Measurements from ENCODE around the gene PEA15.

PEA15 gene

DNA sequence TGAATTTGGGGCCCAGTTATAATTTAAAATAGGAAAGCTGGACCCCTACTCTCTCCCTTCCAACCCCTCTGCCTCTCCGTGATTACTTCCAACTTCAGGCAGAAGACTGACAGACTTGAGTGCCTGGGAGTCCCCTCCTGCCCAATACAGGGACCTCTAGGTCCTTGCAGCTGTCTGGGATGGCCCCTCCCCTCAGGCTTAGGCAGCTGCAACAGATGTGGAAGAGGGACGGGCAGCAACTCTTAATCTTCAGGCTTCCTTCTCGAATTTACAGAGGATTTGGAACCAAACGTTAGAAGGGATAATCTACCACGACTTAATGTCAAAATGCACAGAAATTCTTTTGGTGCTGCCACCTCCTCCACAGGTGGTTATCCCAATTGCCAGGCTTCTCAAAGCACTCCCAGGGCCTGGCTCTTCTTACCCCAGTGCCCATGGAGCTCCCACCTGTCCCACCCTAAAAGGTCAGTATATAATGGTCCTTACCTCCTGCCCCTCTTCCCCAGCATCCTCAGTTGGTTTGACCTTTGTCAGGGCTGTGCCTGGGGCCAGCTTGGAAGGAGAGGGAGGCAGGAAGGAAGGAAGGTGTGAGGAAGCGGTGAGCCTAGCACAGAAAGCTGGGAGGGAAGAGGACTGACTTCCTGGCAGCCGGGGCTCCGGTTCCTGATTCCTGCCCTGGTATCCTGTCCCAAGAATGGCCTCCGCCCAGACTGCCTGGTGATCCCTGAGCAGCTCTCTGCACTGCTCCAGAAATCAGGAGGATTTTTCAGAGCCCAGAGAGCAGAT lies 2.8 kb downstream of the PEA15 start:
- DNase-seq: no peak

DNA sequence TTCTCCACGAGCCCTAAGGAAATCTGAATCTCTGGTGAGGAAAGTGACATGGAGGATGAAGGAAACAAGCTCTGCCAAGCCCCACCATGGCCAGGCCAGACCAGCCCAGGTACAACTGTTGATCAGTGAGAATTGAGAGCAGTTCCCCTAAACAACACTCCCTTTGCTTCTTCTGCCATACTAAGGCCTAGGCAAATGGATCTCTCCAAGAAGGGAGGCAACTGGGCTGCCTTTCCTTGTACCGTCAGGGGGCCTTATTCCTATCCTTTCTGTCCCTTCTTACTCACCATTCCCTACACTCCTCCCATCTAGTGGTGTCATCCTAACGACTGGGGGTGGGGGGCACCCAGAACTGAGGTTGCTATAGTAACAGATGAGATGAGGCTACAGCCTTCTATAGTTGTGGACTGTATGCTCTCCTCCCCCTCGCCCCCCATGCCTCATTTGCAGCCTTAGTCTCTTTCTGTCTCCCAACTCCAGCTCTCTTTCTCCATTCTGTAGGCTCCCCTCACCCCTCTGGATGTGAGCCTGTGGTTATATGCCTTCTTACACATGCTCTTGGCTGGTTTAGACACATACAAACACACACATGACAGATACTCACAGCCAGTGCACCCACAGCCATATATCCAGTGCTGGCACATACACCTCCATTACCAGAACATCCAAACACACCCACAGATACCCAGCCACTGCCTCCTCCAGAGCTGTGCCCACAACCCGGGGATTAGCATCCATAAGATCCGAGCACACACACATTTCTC lies 3.6 kb downstream of the PEA15 start:
- no peak for DNase-seq

DNA sequence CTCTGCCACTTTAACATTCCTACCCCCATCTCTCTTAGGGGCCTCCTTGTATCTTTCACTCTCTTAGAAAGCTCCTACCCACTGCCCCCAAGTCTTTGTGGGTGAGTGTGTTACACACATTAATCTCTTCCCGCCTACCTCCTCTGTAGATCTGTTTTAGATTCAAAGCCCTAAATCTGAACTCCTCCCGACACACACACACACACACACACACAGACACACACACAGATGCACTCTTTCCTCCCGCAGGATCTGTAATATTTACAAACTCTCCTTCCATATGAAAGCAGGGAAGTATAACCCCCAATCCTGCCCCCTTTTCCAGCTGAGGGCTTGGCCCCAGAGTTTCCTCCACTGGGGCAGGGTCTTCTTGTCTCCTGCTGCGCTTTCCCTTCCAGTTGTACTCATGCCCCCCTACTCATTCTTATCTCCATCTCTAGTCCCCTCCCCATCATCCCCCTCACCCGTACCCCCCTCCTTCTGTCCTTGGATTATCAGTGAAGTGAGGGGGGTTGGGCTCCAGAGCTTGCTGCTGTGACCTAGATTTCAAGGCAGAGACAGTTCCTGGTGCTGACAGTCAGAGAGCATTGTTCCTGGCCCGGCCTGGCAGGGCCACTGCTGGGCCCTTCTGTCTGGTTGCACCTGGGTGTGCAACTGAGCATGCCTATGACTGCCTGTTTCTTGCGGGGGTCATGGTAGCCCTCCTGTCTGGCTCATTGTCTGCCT lies 4.3 kb downstream of the PEA15 start:
- no peak for DNase-seq

DNA sequence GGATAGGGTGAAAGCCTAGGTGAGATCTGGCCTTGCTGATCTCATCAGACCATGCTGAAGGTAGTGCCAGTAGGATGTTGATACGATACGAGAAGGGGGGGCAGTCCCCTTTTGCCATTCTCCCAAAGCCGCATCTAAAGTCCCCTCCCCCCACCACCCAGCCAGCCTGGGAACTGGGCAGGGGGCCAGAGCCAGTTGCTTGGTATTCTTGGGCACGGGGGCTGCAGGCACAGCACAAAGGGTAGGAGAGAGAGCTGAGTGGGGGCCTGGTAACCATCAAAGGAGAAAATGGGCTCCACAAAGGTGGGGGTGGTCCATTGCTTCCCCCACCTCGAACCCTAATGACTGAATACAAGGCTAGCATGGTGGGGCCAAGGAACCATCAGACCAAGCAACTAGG lies 5.4 kb downstream of the PEA15 start:
- DNase-seq: no peak

DNA sequence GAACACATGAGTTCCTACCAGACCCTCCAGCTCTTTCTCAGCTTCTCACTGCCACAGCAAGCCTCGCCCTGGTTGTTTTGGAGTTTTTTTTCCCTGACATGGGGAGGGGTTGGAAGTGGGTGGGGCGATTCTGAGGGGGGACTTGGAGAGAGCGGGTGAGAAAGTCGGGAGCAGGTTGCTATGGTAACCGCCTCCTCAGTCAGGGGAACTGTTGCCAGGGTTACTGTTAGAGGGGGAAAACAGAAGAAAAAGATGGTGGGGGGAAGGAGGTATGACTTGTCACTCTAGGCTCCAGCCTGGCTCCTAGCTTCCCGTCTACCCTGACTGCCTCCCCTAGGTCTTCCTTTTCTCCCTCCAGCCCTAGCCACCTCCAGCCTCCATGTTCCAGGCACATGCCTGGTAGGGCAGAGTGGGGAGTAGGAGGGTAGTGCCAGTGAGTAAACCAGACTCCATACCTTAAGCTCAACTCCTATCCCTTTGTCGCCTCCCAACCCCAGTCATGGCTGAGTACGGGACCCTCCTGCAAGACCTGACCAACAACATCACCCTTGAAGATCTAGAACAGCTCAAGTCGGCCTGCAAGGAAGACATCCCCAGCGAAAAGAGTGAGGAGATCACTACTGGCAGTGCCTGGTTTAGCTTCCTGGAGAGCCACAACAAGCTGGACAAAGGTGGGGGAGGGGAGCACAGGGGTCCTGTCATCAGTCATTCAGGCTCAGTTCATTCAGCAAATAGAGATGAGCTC lies 6.0 kb downstream of the PEA15 start:
- DNase-seq: no peak

DNA sequence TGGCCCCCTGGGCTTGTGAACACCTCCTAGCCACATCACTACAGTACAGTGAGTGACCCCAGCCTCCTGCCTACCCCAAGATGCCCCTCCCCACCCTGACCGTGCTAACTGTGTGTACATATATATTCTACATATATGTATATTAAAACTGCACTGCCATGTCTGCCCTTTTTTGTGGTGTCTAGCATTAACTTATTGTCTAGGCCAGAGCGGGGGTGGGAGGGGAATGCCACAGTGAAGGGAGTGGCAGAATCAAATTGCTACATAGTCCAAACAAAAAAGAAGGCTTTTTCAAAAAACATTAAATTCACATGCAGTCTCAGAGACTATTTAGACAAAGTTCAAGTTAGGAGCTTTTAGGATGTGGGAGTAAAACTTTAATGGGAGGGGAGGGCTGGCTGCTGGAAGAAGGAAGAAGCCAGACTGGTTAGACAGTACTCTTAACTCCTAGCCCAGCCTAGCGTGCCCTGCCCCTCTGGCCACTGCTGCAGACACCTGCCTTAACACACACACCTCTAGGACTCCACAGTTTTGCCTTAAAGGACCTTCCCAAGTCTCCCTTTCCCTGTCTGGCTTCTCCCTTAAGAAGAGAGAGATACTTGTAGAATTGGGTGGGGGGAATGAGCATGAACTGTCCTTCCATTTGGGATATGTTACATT lies 9.4 kb downstream of the PEA15 start:
- DNase-seq: no peak

DNA sequence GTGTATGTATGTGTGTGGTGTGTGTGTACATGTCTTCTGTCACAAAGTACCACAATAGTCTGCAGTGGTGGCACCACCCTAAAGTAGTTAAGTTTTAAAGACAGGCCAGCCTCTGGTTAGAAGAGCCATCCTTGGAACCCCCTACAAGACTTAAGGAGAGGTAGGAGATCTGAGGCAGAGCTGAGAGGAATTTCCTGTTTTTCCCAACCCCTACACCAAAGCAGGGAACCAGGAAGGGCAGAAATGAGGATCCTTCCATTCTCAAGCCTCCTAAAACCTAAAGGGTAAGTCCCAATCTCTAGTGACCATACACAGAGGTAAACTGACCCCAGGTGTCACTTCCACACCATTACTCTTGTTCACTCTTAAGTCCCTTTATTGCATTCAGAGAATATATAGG lies 11.1 kb downstream of the PEA15 start:
- no peak for DNase-seq

DNA sequence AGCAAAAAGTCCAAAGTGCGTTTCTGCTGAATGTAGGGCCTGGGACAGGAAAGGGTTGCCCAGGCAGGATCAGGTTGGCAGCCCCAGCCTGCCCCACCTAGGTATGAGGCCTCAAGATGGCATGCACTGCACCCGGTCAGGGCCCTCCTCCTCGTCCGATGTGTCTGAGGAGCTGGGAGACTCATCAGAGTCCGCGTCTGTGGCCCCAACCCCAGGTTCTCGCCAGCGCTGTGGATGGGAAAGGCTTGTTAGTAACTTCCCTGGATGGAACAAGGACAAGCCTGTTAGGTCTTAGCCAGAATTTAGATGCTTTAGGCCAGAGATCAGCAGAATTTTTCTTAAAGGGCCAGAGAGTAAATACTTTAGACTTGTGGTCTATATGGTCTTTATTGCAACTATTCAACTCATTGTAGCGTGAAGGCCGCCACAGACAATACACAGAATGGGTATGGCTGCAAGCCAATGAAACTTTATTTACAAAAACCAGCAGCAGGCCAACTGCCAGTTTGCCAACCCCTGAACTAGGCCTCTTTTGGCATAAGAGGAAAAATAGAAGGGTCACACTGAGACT lies 12.4 kb downstream of the PEA15 start:
- DNase-seq: no peak

DNA sequence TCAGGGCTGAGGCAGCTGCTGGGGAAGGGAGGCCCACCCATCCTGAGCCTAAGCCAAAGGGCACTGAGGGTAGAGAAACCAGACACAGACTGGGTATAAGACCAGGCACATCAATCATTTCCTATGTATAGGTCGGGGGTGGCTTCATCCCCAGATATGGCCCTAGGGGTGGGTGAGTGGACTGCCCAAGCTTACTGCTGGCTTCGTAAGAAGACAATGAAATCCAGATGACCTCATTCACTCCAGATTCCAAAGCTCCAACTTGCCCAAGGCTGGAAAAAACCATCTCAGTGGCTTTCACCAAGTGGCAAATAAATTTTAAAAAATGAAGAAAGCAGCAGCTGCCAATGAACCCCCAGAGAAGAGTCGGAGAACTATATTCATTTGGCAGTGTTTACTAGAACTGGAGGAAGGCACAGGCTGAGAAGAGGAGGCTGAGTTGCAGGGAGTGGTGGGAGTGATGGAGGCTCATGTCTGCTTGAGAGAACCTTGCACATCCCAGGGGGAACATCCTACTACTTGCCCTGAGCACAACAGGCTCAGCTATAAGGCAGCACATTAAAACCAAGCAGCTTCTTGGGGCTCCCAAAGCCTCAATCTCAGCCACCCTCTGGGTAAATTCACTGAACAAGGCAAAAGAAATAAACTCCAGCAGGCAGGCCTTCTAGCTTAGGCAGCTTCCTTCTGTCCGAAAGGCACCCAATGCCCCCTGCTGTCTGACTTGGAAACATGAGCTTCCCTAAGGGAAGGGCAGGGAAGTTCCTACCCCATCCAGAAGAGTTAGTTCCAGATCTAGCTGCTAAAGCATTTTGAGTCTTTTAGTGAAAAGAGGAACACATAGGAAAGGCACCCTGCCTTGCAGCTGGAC lies 14.1 kb downstream of the PEA15 start:
- no peak for DNase-seq

DNA sequence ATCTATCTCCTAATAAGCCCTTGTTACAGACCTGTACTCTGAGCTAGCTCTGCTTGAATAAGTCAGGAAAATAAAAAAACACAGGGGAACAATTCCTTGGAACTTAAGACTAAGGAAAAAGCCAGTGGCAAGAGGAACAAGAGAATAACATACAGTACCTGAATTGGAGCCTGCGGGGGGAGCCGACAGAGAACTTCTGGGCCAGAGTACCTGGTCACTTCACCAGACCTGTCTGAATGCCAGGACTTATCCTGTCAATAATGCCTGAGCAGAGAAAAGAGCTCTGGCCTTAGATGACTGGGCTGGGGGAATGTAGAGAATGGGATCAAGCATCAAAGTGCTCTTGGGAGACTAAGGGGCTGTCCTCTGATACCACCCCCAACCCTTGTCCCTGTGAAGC lies 15.1 kb downstream of the PEA15 start:
- no peak for DNase-seq

DNA sequence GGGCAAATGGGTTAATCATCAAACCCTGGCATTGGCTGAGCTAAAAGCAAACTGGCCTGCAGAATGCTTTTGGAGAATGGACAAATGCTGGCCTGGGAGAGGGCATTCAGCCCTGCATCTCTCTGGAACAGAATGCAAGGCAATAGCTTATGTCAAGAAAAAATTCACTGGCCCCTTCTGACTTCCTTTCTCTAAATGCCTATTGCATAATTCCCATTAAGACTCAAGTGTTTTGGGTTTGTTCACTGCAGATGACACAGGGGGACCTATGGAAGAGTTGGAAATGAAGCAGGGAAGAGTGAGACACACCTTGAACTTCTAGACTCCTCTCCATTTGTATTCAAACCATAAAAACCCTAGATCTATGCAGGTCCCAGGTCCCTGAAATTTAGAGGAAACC lies 15.9 kb downstream of the PEA15 start:
- no peak for DNase-seq

DNA sequence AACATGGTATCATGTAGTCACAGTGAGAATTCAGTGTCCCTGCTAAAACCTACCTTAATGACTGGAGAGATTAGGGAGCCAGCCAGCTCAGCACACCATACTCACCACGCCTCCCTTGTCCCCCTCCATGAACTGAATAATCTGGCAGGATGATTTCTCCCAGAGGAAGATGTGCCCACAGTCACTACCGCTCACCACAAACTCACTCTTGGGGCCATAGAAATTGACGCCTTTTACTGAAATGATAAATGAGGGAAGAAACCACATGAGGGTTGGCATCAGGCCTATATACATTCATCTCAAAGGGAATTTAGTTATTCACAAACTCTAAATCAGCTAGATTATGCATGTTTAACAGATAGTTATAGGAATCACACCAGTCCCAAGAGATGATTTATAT lies 17.4 kb downstream of the PEA15 start:
- no peak for DNase-seq

DNA sequence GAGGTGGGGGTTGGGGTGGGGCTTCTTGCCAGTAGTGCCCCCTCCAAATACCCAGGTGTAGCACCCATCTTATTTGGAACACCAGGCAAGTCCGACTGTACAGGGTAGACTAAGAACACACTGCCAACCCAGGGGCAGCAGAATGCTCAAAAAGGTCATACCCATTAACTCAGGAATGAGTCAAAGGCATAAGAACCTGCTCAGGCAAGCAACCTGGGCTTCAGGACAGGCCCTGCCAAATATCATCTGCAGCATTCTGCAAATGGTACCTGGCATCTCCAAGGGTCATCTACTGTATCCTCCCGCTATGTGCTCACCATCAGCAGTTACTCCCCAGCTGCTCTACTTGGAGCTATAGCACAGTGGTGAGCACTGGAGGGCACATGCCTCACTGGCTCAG lies 19.4 kb downstream of the PEA15 start:
- DNase-seq: no peak

DNA sequence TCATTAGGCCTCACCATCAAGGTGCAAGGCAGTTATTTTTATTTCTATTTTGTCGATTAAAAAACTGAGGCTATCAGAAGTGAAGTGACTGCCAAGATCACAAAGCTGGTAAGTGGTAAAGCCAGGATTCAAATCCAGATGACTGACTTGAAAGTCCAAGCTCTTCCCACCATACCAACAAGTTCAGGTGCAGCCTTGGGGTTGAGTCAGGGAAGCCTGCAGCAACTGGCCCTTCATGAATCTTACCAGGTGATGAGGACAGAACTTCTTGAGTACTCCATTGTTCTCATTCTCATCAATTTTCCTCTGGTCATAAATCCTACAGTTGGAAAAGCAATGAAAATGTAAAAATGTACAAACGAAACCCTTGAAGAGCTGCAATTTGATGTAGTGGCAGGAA lies 20.2 kb downstream of the PEA15 start:
- no peak for DNase-seq

DNA sequence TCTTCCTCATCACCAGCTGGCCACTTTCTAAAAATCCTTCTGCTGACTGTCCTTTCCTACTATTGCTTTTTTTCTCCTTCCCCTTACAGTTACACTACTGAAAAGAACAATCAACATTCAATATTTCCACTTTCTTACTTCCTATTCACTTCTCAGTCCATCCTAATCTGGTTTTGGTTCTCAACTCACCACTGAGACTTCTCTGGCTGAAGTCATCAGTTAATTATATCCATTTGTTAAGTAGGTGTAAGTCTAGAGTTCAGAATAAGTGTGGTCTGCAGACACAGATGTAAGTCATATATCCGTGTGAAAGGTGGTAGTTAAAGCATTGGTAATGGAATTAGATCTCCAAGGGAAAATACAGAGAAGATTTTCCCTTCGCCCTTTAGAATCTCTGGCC lies 21.4 kb downstream of the PEA15 start:
- no peak for DNase-seq

DNA sequence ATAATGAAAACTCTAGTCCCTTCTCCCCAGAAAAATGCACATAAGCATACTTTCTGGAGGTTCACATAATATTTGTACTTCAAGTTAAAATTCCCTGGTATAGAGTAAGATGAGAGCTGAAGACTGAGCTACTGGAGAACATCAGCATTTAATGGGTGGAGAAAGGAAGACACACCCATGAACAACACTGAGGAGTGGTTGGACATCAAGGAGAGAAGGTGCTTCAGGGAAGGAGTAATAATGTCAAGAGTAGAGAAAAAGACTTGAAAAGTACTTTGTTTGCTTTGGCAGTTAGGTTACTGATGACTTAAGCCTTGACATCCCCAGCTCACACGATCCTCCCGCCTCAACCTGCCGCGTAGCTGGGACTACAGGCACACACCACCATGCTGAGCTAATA lies 21.9 kb downstream of the PEA15 start:
- DNase-seq: no peak

DNA sequence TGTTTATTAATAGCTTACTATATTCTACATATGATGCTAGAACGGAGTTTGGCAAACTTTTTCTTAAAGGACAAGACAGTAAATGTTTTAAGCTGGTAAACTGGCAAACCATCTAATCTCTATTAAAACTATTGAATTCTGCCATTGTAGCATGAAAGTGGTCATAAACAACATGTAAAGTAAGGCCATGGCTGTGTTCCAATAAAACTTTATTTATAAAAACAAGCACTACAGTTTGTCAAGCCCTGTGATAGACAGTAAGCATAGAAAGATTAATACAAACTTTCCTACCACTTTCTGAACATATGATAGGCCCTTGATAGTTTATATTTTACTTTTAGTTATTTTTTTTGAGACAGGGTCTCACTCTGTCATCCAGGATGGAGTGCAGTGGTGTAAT lies 22.4 kb downstream of the PEA15 start:
- DNase-seq: no peak

DNA sequence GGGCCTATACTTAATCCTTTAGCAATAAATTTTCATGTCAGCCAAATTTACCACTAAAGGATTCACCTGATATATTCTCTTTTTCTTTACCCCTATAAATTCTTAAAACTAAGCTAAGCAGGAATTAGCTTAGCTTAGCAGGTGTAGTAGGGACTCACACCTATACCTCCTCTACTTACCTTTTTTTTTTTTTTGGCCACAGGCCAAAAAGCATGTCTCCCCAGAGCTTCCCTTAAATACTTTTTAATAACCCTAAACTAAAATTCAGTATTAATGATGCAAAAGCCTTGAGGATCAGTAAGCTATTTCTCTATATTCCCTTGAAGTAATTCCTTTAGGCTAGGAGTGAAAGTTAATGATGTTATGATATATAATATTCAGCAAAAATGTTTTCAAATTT lies 23.2 kb downstream of the PEA15 start:
- no peak for DNase-seq

DNA sequence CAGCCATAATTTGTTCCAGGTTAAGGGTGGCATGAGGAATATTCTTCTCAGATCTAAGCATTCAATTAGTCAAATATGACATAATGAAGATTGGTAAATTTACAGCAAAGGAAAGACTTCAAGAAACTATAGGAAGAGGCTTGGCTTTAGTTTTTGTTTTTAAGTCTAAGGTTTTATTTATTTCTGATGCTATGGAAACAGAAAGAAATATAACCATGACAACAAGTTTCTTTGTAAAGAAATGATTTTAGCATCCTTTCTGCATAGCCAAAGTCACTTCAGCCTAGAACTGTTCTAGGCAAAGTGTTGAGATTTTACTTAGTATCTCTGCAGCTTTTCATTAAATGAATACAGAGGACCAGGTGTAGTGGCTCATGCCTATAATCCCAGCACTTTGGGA lies 27.7 kb downstream of the PEA15 start:
- no peak for DNase-seq

DNA sequence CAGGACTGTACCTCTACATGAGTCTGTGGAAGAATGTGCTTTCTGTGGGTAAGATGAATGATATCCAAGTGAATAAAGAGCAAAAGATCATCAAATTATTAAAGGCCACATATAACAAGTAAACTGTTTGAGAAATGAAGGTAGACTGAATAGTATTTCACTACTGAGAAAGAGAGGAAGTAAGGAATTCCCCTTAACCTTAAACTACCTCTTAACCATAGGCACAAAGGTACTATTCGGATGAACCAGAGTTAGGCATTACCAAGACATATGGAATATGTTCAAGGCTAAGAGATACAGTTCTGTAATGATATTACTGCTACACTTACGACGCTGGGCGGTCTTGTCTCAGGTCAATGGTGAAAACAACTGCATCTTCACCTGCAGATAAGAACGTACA lies 31.6 kb downstream of the PEA15 start:
- DNase-seq: no peak

DNA sequence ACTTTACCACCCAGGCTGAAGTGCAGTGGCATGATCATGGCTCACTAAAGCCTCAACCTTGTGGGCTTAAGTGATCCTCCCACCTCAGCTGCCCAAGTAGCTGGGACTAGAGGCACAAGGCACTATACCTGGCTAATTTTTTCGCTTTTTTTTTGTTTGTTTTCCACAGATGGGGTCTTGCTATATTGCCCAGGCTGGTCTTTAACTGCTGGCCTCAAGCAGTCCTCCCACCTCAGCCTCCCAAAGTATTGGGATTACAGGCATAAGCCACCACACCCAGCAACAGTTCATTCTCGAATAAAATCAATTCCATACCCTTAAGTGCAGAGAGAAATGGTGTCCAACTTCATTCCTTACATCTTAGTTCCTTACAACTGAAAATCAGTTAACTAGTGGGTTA lies 32.4 kb downstream of the PEA15 start:
- no peak for DNase-seq
